ENCODE measurements around the gene OR51A7.
"Not testable (repeated sequence)": the region's sequence is repeated elsewhere in the genome, so short reads cannot be mapped to it uniquely, and the experiment has no call there.

Gene OR51A7

DNA sequence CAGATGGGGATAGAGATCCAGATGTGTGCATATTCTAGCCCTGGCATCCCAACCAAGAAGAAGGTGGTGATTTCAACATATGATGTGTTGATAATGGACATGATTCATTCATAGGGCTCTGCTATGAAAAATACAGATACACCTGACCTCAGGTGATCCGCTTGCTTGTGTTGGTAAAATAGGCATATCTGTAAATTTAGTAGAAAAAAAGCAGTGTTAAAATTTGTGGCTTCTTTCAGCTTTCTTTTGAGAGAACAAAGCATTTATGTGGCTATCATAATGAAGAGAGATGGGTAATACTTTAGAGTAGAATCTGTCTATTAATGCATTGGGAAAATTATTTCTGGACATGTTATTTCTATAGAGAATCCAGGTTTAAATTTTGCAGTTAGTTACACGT is 52.0 kb downstream of the OR51A7 start, which contains the start of gene OR51A2:
TSS of gene OR51A2 (minus strand) at position 101 of the 400 bp plus-strand sequence. CDS start at position 101, 0 bp downstream.
- not testable (repeated sequence) for DNase-seq (ENCODE audit: low read depth in 2 of 2)

DNA sequence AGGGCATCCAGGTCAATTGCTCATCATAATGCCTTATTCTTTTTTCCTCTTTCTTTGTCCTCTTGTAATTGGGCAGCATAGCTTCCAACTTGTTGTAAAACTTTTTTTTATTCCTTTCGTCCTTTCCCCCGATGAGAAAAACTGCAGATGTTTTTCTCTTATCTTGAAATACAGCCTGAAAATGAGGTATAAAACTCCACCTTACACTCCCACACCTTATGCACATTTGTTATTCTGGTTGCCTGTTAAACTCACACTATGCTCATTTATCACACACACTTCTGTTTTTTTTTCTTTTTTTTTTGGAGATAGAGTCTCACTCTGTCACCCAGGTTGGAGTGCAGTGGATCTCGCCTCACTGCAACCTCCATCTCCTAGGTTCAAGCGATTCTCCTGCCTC is 53.8 kb downstream of the OR51A7 start:
- no peak for DNase-seq (ENCODE audit: low read depth in 2 of 2)
